ENCODE results near the gene ARPC2.

Gene ARPC2

GRCh38 chr2:218289639-218290315 lies 72.8 kb downstream of the ARPC2 start:
- Histone ChIP-seq H3K27me3 (no peaks in the 10 kb centered on the region), H3K9me3 (no peaks in the 10 kb centered on the region), H3K36me3 (no peaks in the 10 kb centered on the region), H3K4me1 (peaks cover 1 to 82% (median 74%) of the 10 kb centered on the region in 4 donors), H3K27ac (peak overlapping the region; percentile 99), H3K4me3 (peak overlapping the region; percentile 89 to 96)
- intact Hi-C loops (cut with DNase I; ENCODE audit: low total_unique reads), result loop anchor here (5.0 kb wide), 1 partner anchor 108 kb away; the partner anchor contains the start of gene CTDSP1
- DNase-seq, result peak; percentile 65 to 68
- TF ChIP-seq, protein P1, sequence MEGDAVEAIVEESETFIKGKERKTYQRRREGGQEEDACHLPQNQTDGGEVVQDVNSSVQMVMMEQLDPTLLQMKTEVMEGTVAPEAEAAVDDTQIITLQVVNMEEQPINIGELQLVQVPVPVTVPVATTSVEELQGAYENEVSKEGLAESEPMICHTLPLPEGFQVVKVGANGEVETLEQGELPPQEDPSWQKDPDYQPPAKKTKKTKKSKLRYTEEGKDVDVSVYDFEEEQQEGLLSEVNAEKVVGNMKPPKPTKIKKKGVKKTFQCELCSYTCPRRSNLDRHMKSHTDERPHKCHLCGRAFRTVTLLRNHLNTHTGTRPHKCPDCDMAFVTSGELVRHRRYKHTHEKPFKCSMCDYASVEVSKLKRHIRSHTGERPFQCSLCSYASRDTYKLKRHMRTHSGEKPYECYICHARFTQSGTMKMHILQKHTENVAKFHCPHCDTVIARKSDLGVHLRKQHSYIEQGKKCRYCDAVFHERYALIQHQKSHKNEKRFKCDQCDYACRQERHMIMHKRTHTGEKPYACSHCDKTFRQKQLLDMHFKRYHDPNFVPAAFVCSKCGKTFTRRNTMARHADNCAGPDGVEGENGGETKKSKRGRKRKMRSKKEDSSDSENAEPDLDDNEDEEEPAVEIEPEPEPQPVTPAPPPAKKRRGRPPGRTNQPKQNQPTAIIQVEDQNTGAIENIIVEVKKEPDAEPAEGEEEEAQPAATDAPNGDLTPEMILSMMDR (IDR thresholded peaks at IDR 0.05), result no peak

GRCh38 chr2:218290316-218291261 lies 73.6 kb downstream of the ARPC2 start:
- peaks cover 0 to 82% (median 75%) of the 10 kb centered on the region in 4 donors for H3K4me1 ChIP-seq

DNA sequence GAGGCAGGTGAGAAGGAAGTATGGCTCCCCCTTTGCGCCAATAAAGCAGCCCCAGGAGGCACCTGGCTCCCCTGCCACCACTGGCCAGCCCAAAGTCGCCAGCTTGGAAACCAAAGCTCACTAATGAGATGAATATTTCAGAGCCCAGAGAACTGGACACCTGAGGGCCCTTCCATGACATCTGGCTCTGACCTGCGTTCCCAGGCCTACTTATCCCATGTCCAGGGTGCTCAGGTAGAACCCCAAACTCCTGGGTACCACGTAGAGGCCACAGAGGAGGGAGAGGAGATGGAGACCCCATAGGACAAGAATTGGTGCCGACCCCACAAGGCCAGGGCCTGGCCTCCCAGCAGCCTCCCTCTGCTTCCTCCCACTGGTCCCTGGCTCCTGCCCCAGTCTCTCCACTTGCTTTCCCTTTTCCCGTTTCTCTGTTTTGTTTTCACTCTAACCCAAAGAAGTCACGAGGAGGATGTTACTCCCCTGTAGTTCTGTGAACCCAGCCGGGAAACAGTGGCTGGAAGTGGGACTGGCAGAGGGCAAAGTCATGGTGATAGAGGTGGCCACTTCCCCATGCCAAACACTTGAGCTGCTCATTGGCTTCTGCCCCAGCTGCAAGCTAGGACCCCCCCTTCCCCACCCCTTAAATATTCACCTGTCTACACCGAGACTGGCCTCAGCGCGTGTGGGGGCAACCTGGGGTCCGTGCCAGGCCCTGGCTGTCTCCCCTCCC lies 74.5 kb downstream of the ARPC2 start:
- intact Hi-C loops (cut with DNase I; ENCODE audit: low total_unique reads), result no loop called here
- Histone ChIP-seq H3K4me1 (peaks cover 0 to 82% (median 68%) of the 10 kb centered on the region in 4 donors), H3K27ac (peak overlapping the region; percentile 99), H3K9me3 (no peaks in the 10 kb centered on the region), H3K27me3 (no peaks in the 10 kb centered on the region), H3K36me3 (no peaks in the 10 kb centered on the region), H3K4me3 (peak overlapping the region; percentile 89 to 96)
- peak in 1 of 2 donors; percentile 56 for DNase-seq
- TF ChIP-seq, protein P1 (IDR thresholded peaks at IDR 0.05), result no peak

More at GRCh38 chr2:218290316-218291261, 73.6 kb downstream of the ARPC2 start:
- Histone ChIP-seq H3K36me3 (no peaks in the 10 kb centered on the region), H3K27ac (peak overlapping the region; percentile 99), H3K4me3 (peak overlapping the region; percentile 89 to 96), H3K27me3 (no peaks in the 10 kb centered on the region), H3K9me3 (no peaks in the 10 kb centered on the region)
- no peak for DNase-seq
- TF ChIP-seq, protein P1 (IDR thresholded peaks at IDR 0.05), result no peak
- intact Hi-C loops (cut with DNase I; ENCODE audit: low total_unique reads), result no loop called here

DNA sequence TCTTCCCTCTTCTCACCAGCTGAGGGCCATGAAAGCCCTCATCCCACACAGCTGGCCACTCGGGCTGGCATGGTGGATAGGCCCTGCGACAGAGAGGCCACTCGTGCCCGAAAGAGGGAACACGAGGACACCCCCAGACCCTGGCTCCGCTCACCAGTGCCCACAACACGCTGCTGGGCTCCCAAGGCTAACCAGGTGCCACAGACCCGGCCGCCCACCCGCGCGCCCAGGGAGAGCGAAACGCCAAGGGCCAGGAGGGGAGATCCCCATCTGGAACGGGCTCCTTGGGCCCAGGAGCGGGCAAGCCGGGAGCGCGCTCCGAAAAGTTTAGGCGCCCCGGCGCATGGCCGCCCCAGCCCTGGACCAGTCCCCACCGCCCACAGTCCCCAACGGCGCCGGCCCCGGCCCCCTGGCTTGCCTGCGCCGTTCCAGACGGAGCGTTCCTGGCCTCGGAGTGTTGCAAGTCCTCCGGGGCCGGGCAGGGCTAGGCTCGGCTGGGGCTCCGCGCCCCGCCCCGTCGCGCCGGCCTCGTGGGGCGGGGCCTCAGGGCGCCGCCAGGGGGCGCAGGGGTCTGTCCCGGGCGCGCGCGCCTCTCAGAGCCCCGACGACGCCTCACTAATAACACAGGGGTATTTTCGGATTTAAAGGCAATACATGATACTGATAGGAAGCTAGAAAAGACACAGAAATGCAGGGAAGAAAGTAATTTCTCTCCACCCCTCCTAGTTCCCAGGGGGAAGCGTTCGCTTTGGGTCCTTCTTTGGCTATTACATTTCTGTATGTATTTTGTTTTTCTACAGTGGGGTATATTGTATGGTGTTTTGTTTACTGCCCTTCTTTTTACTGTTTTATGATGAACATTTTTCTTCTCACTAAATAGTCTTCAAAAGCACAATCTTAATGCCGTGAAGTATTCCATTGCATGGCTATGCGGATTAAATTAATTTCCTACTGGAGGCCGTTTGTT lies 75.3 kb downstream of the ARPC2 start, which contains the start of gene TMBIM1:
Gene TMBIM1 (minus strand): TSS at position 456 of the 967 bp plus-strand sequence. CDS start 10,362 bp downstream, outside the sequence.
- H3K36me3 ChIP-seq, result no peaks in the 10 kb centered on the region
- peaks cover 0 to 88% (median 68%) of the 10 kb centered on the region in 4 donors for H3K4me1 ChIP-seq
- TF ChIP-seq, protein P1 (IDR thresholded peaks at IDR 0.05), result peak; percentile 81 to 95
- H3K4me3 ChIP-seq, result peak within 1 kb of the TSS; percentile 89 to 96
- peak within 1 kb of the TSS; percentile 99 for H3K27ac ChIP-seq
- DNase-seq, result peak; percentile 84 to 91
- intact Hi-C loops (cut with DNase I; ENCODE audit: low total_unique reads), result no loop called here
- no peaks in the 10 kb centered on the region for H3K27me3 ChIP-seq
- no peaks in the 10 kb centered on the region for H3K9me3 ChIP-seq

Data from tibial artery (tissue), 4 donors.